PC-9 (cell line): ENCODE measurements around the gene SCN2B. TPM values are rescaled to one million over a fixed set of nuclear protein-coding genes. Genes with fewer than 3 reads are reported as not detected.

Source experiments
- BruUV-seq: library from RNA; stranded (reverse); fragments of 400-500 nt; replicated peaks from 2 replicates; lab custom pipeline; 2021; lab: Mats Ljungman, UMichigan
- CTCF ChIA-PET: fragments of 300-600 bp; sonication (Branson Sonifier 250); formaldehyde crosslinking; loops from one replicate; lab custom pipeline; 2022; ENCODE audit warnings: antibody characterized with exemption; lab: Charles Lee
- POLR2A ChIA-PET: fragments of 300-600 bp; sonication (Branson Sonifier 250); formaldehyde crosslinking; loops from one replicate; lab custom pipeline; 2022; ENCODE audit warnings: antibody characterized with exemption; ENCODE audit not compliant: unreplicated experiment; lab: Charles Lee
- DNase-seq, 2 experiments: peaks; one replicate each; pipeline versions ENCODE4 v3.0.0 to v3.0.0-alpha.2; 2015 to 2022; ENCODE audit warnings: mixed read lengths in 1 of 2
- H2AFZ ChIP-seq: fragments of 200-600 bp; sonication (generic); 2 replicates; pipeline ENCODE4 v1.8.1; 2017; ENCODE audit warnings: antibody characterized with exemption
- H3F3A ChIP-seq: fragments of 200-600 bp; sonication (generic); 2 replicates; pipeline ENCODE4 v1.8.1; 2017; ENCODE audit warnings: antibody characterized with exemption, mild to moderate bottlenecking, low read depth; ENCODE audit not compliant: insufficient read depth
- H3K27ac ChIP-seq: fragments of 200-600 bp; sonication (generic); 2 replicates; pipeline ENCODE4 v1.6.1; 2016; ENCODE audit warnings: mixed run types
- H3K27me3 ChIP-seq: fragments of 200-600 bp; sonication (generic); 2 replicates; pipeline ENCODE4 v1.6.1; 2016; ENCODE audit warnings: low read depth, mixed run types; ENCODE audit not compliant: insufficient read depth
- H3K36me3 ChIP-seq: fragments of 200-600 bp; sonication (generic); 2 replicates; pipeline ENCODE4 v1.6.1; 2016; ENCODE audit warnings: low read depth, mixed run types
- H3K4me1 ChIP-seq: fragments of 200-600 bp; sonication (generic); replicated peaks from 2 replicates; pipeline ENCODE4 v1.6.1; 2016; ENCODE audit warnings: mixed run types; ENCODE audit not compliant: insufficient read depth
- H3K4me2 ChIP-seq: fragments of 200-600 bp; sonication (generic); 2 replicates; pipeline ENCODE4 v1.6.1; 2017; ENCODE audit warnings: mixed run types
- H3K4me3 ChIP-seq: fragments of 200-600 bp; sonication (generic); 2 replicates; pipeline ENCODE4 v1.6.1; 2016; ENCODE audit warnings: mixed run types
- H3K79me2 ChIP-seq: fragments of 200-600 bp; sonication (generic); 2 replicates; pipeline ENCODE4 v1.6.1; 2017; ENCODE audit warnings: low read depth, mixed run types
- H3K9me2 ChIP-seq: fragments of 200-600 bp; sonication (generic); 2 replicates; pipeline ENCODE4 v1.8.1; 2017; ENCODE audit warnings: mild to moderate bottlenecking; ENCODE audit not compliant: insufficient read depth
- H3K9me3 ChIP-seq: fragments of 200-600 bp; sonication (generic); 2 replicates; pipeline ENCODE4 v1.8.1; 2016; ENCODE audit warnings: low read depth; ENCODE audit not compliant: insufficient read depth
- H4K20me1 ChIP-seq: fragments of 200-600 bp; sonication (generic); 2 replicates; pipeline ENCODE4 v1.8.1; 2017; ENCODE audit not compliant: insufficient read depth
- EZH2 ChIP-seq: fragments of 200-600 bp; sonication (generic); IDR thresholded peaks from 2 replicates; pipeline ENCODE4 v1.8.0; 2017; ENCODE audit warnings: antibody characterized with exemption, low read depth
- intact Hi-C: fragments of 100-400 bp; cut with micrococcal nuclease; formaldehyde crosslinking; loops from one replicate; pipeline ENCODE4 v1.10.0; 2022; ENCODE audit not compliant: unreplicated experiment
- total RNA-seq: library from RNA; stranded (reverse); gene quantifications from 2 replicates; pipeline ENCODE4 v1.2.3, GENCODE V29; 2021
- TF ChIP-seq, protein P1 (sequence below): fragments of 200-600 bp; sonication (generic); conservative IDR thresholded peaks from 2 replicates; pipeline ENCODE4 v1.6.1; 2017; ENCODE audit warnings: mixed run types, antibody characterized with exemption, mild to moderate bottlenecking, moderate library complexity

Gene SCN2B
- total RNA-seq, 1 experiment from 2014 or later, result not detected

DNA sequence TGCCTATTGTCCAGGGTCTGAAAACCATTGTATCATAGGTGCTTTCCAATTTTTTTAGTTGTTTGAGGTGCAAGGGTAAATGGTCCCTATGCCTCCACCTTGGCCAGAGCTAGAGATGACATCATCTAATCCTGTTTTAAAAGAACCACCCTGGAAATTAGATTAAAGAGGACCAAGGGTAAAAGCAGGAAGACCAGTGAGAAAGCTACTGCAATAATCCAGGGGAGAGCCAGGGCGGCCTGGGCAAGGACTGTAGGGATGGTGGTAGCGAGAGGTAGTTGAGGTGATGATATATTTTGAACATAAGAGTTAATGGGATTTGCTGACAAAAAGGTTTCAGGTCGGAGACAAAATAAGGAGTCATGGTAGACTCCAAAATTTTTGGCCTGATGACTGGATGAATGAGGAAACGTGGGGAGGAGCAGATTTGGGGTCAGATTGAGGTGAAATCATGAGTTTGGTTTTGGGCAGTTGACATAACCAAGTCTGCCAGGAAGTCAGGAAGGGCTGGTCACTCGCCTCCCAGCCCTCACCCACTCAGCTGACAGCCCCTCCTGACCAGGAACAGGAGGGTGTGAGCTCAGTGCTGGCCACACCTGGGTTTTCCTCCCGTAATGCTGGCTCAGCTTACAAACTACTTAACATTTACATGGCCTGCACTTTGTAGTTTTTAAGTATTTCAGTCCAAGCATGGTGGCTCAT, 46.8 kb downstream of the SCN2B start:
- ChIA-PET POLR2A (no interaction called here), CTCF (interaction anchor here (0.5 kb wide), 1 partner anchor 10 kb away, joined by 3 read pairs; no protein-coding TSS in a partner anchor)
- no peaks in the 10 kb centered on the region for H4K20me1 ChIP-seq
- H3K27me3 ChIP-seq, result no peaks in the 10 kb centered on the region
- DNase-seq, result peak in 1 of 2 experiments; percentile 59
- peaks cover 21% of the 10 kb centered on the region for H3K4me1 ChIP-seq
- no peaks in the 10 kb centered on the region for H3K9me2 ChIP-seq
- intact Hi-C loops, result loop anchor here (5.0 kb wide), 1 partner anchor 72 kb away; no protein-coding TSS in a partner anchor
- TF ChIP-seq, protein P1, sequence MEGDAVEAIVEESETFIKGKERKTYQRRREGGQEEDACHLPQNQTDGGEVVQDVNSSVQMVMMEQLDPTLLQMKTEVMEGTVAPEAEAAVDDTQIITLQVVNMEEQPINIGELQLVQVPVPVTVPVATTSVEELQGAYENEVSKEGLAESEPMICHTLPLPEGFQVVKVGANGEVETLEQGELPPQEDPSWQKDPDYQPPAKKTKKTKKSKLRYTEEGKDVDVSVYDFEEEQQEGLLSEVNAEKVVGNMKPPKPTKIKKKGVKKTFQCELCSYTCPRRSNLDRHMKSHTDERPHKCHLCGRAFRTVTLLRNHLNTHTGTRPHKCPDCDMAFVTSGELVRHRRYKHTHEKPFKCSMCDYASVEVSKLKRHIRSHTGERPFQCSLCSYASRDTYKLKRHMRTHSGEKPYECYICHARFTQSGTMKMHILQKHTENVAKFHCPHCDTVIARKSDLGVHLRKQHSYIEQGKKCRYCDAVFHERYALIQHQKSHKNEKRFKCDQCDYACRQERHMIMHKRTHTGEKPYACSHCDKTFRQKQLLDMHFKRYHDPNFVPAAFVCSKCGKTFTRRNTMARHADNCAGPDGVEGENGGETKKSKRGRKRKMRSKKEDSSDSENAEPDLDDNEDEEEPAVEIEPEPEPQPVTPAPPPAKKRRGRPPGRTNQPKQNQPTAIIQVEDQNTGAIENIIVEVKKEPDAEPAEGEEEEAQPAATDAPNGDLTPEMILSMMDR, result no peak
- TF ChIP-seq EZH2, result no peak
- H2AFZ ChIP-seq, result no peak overlapping the region
- H3K27ac ChIP-seq, result no peak overlapping the region
- H3K4me2 ChIP-seq, result no peak overlapping the region
- no TSS peak for BruUV-seq
- H3K36me3 ChIP-seq, result no peaks in the 10 kb centered on the region
- no peaks in the 10 kb centered on the region for H3K9me3 ChIP-seq
- no peaks in the 10 kb centered on the region for H3K79me2 ChIP-seq
- H3F3A ChIP-seq, result no peaks in the 10 kb centered on the region; the same call in 1 of the 2 replicates
- H3K4me3 ChIP-seq, result no peak overlapping the region

DNA sequence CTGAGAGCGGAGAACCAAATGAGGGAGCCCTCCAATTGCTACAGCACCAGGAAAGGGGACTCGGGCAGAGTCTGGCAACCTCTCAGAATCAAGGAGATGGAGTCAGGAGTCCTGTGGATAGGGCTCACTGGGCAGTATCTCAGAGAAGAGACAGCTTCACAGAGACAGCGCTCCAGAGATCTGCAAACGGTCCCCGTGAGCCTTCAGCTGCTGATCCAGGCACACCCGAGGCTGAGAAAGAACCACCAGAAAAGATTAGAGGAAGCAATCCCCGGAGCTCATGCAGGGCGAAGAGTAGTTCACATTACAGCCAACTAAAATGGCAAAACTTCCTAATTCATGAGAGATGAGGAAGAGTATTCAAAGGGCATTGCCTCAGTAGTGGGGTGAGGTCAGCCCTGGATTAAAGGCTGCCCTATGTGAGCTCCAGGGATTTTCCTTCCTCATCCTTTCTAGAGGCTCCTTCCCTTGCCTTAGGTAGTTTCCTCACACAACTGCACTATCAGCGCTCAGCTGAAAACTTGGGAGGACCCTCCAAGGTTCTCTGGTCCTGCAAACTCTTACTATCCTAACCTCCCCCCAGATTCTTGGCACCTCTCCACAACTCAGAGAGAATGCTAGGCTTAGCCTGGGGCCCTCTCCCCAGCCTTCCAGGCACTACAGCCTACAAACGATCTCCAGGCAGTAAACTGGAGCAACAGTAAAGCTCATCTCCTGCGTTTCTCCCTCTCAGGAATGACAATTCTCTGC, 47.5 kb downstream of the SCN2B start:
- H3K27ac ChIP-seq, result no peak overlapping the region
- no peak overlapping the region for H3K4me3 ChIP-seq
- H2AFZ ChIP-seq, result no peak overlapping the region
- no TSS peak for BruUV-seq
- H3K4me1 ChIP-seq, result peaks cover 21% of the 10 kb centered on the region
- no peaks in the 10 kb centered on the region for H3K9me2 ChIP-seq
- ChIA-PET POLR2A (no interaction called here), CTCF (interaction anchor here (0.6 kb wide), 1 partner anchor 54 kb away, joined by 5 read pairs; no protein-coding TSS in a partner anchor)
- intact Hi-C loops, result no loop called here
- H3K36me3 ChIP-seq, result no peaks in the 10 kb centered on the region
- H4K20me1 ChIP-seq, result no peaks in the 10 kb centered on the region
- no peaks in the 10 kb centered on the region for H3K27me3 ChIP-seq
- no peak for DNase-seq
- H3K79me2 ChIP-seq, result no peaks in the 10 kb centered on the region
- H3K4me2 ChIP-seq, result no peak overlapping the region
- TF ChIP-seq, protein P1, result no peak
- no peak for TF ChIP-seq EZH2
- H3K9me3 ChIP-seq, result no peaks in the 10 kb centered on the region
- no peaks in the 10 kb centered on the region; the same call in 1 of the 2 replicates for H3F3A ChIP-seq

DNA sequence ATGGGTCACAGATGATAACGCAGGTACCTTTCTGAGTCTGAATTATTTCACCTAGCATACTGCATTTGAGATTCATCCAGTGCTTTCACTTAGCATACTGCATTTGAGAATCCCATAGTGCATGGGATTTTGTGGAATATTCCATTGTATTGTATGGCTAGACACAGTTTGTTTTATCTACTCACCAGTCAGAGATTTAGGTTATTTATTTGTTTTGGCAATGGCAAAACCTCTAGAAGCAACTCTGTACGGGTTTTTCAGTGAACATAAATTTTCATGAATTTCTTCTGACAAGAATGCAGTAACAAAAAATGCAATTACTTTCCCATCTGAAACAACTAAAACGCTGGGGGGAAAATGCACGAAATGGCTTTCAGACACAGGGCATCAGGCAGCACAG, 48.1 kb downstream of the SCN2B start:
- no peaks in the 10 kb centered on the region for H3K9me3 ChIP-seq
- intact Hi-C loops, result no loop called here
- no peak overlapping the region for H3K4me2 ChIP-seq
- no peak overlapping the region for H2AFZ ChIP-seq
- no peak overlapping the region for H3K27ac ChIP-seq
- TF ChIP-seq EZH2, result no peak
- TF ChIP-seq, protein P1, result no peak
- ChIA-PET POLR2A (no interaction called here), CTCF (interaction anchor here (0.6 kb wide), 1 partner anchor 54 kb away, joined by 5 read pairs; no protein-coding TSS in a partner anchor)
- H3K4me3 ChIP-seq, result no peak overlapping the region
- peaks cover 21% of the 10 kb centered on the region for H3K4me1 ChIP-seq
- DNase-seq, result no peak
- no peaks in the 10 kb centered on the region for H3K36me3 ChIP-seq
- no peaks in the 10 kb centered on the region for H3K79me2 ChIP-seq
- BruUV-seq, result no TSS peak
- H3F3A ChIP-seq, result no peaks in the 10 kb centered on the region; the same call in 1 of the 2 replicates
- no peaks in the 10 kb centered on the region for H3K27me3 ChIP-seq
- H4K20me1 ChIP-seq, result no peaks in the 10 kb centered on the region
- H3K9me2 ChIP-seq, result no peaks in the 10 kb centered on the region
